ENCODE results near the gene ARL14EP.

The ARL14EP gene

GRCh38 chr11:30310623-30311022 lies 12.3 kb upstream of the ARL14EP start:
- Histone ChIP-seq H3K27me3 (ENCODE audit: insufficient read depth, low read length) (no peaks in the 10 kb centered on the region), H3K36me3 (ENCODE audit: insufficient read depth, low read depth, low read length) (no peaks in the 10 kb centered on the region), H3K9ac (ENCODE audit: low read depth, low read length) (no peak overlapping the region), H3K4me3 (ENCODE audit: low read length) (no peak overlapping the region), H3K9me3 (ENCODE audit: insufficient read depth, low read depth, low read length) (peaks cover 7% of the 10 kb centered on the region), H3K4me1 (ENCODE audit: insufficient read depth, low read length) (no peaks in the 10 kb centered on the region), H3K27ac (ENCODE audit: low read length) (no peak overlapping the region)

GRCh38 chr11:30311189-30311588 lies 11.7 kb upstream of the ARL14EP start:
- H3K9ac ChIP-seq (ENCODE audit: low read depth, low read length): no peak overlapping the region
- H3K27ac ChIP-seq (ENCODE audit: low read length): no peak overlapping the region
- no peaks in the 10 kb centered on the region for H3K27me3 ChIP-seq (ENCODE audit: insufficient read depth, low read length)
- H3K4me1 ChIP-seq (ENCODE audit: insufficient read depth, low read length): no peaks in the 10 kb centered on the region
- no peak overlapping the region for H3K4me3 ChIP-seq (ENCODE audit: low read length)
- H3K36me3 ChIP-seq (ENCODE audit: insufficient read depth, low read depth, low read length): no peaks in the 10 kb centered on the region
- H3K9me3 ChIP-seq (ENCODE audit: insufficient read depth, low read depth, low read length): peaks cover 7% of the 10 kb centered on the region

GRCh38 chr11:30312243-30312642 lies 10.7 kb upstream of the ARL14EP start:
- Histone ChIP-seq H3K9me3 (ENCODE audit: insufficient read depth, low read depth, low read length) (peaks cover 7% of the 10 kb centered on the region), H3K4me3 (ENCODE audit: low read length) (no peak overlapping the region), H3K4me1 (ENCODE audit: insufficient read depth, low read length) (no peaks in the 10 kb centered on the region), H3K36me3 (ENCODE audit: insufficient read depth, low read depth, low read length) (no peaks in the 10 kb centered on the region), H3K27me3 (ENCODE audit: insufficient read depth, low read length) (no peaks in the 10 kb centered on the region), H3K27ac (ENCODE audit: low read length) (no peak overlapping the region), H3K9ac (ENCODE audit: low read depth, low read length) (no peak overlapping the region)

- no peak overlapping the region for H3K27ac ChIP-seq (ENCODE audit: low read length)
- no peak overlapping the region for H3K4me3 ChIP-seq (ENCODE audit: low read length)
- no peaks in the 10 kb centered on the region for H3K4me1 ChIP-seq (ENCODE audit: insufficient read depth, low read length)
- H3K27me3 ChIP-seq (ENCODE audit: insufficient read depth, low read length): no peaks in the 10 kb centered on the region
- H3K36me3 ChIP-seq (ENCODE audit: insufficient read depth, low read depth, low read length): no peaks in the 10 kb centered on the region
- H3K9me3 ChIP-seq (ENCODE audit: insufficient read depth, low read depth, low read length): peaks cover 7% of the 10 kb centered on the region
- H3K9ac ChIP-seq (ENCODE audit: low read depth, low read length): no peak overlapping the region
Observed at GRCh38 chr11:30313580-30313979, 9.3 kb upstream of the ARL14EP start.

- no peak overlapping the region for H3K4me3 ChIP-seq (ENCODE audit: low read length)
- H3K4me1 ChIP-seq (ENCODE audit: insufficient read depth, low read length): no peaks in the 10 kb centered on the region
- H3K27me3 ChIP-seq (ENCODE audit: insufficient read depth, low read length): no peaks in the 10 kb centered on the region
- no peaks in the 10 kb centered on the region for H3K36me3 ChIP-seq (ENCODE audit: insufficient read depth, low read depth, low read length)
- H3K9me3 ChIP-seq (ENCODE audit: insufficient read depth, low read depth, low read length): peaks cover 7% of the 10 kb centered on the region
- no peak overlapping the region for H3K9ac ChIP-seq (ENCODE audit: low read depth, low read length)
- H3K27ac ChIP-seq (ENCODE audit: low read length): no peak overlapping the region
Observed at GRCh38 chr11:30314625-30315024, 8.3 kb upstream of the ARL14EP start.

- H3K9ac ChIP-seq (ENCODE audit: low read depth, low read length): no peak overlapping the region
- peaks cover 4% of the 10 kb centered on the region for H3K9me3 ChIP-seq (ENCODE audit: insufficient read depth, low read depth, low read length)
- H3K4me3 ChIP-seq (ENCODE audit: low read length): no peak overlapping the region
- H3K36me3 ChIP-seq (ENCODE audit: insufficient read depth, low read depth, low read length): no peaks in the 10 kb centered on the region
- no peak overlapping the region for H3K27ac ChIP-seq (ENCODE audit: low read length)
- H3K27me3 ChIP-seq (ENCODE audit: insufficient read depth, low read length): peaks cover 13% of the 10 kb centered on the region; the same call in 1 of the 2 replicates
- H3K4me1 ChIP-seq (ENCODE audit: insufficient read depth, low read length): no peaks in the 10 kb centered on the region
Observed at GRCh38 chr11:30316237-30316636, 6.7 kb upstream of the ARL14EP start.

GRCh38 chr11:30317030-30317429 lies 5.9 kb upstream of the ARL14EP start:
- no peak overlapping the region for H3K4me3 ChIP-seq (ENCODE audit: low read length)
- no peaks in the 10 kb centered on the region for H3K9me3 ChIP-seq (ENCODE audit: insufficient read depth, low read depth, low read length)
- no peak overlapping the region for H3K9ac ChIP-seq (ENCODE audit: low read depth, low read length)
- peaks cover 13% of the 10 kb centered on the region; the same call in 1 of the 2 replicates for H3K27me3 ChIP-seq (ENCODE audit: insufficient read depth, low read length)
- H3K27ac ChIP-seq (ENCODE audit: low read length): no peak overlapping the region
- peaks cover under 1% of the 10 kb centered on the region; the same call in 1 of the 2 replicates for H3K4me1 ChIP-seq (ENCODE audit: insufficient read depth, low read length)
- no peaks in the 10 kb centered on the region for H3K36me3 ChIP-seq (ENCODE audit: insufficient read depth, low read depth, low read length)

GRCh38 chr11:30321321-30321720 lies 1.6 kb upstream of the ARL14EP start:
- Histone ChIP-seq H3K9me3 (ENCODE audit: insufficient read depth, low read depth, low read length) (no peaks in the 10 kb centered on the region), H3K4me1 (ENCODE audit: insufficient read depth, low read length) (peaks cover 16% of the 10 kb centered on the region), H3K36me3 (ENCODE audit: insufficient read depth, low read depth, low read length) (peaks cover 2% of the 10 kb centered on the region; the same call in 1 of the 2 replicates), H3K27ac (ENCODE audit: low read length) (no peak overlapping the region), H3K4me3 (ENCODE audit: low read length) (no peak overlapping the region), H3K9ac (ENCODE audit: low read depth, low read length) (no peak overlapping the region), H3K27me3 (ENCODE audit: insufficient read depth, low read length) (peaks cover 13% of the 10 kb centered on the region; the same call in 1 of the 2 replicates)

- Histone ChIP-seq H3K36me3 (ENCODE audit: insufficient read depth, low read depth, low read length) (peaks cover 9% of the 10 kb centered on the region; the same call in 1 of the 2 replicates), H3K27ac (ENCODE audit: low read length) (no peak overlapping the region), H3K4me3 (ENCODE audit: low read length) (peak overlapping the region; percentile 94), H3K4me1 (ENCODE audit: insufficient read depth, low read length) (peaks cover 18% of the 10 kb centered on the region), H3K27me3 (ENCODE audit: insufficient read depth, low read length) (peaks cover 13% of the 10 kb centered on the region; the same call in 1 of the 2 replicates), H3K9me3 (ENCODE audit: insufficient read depth, low read depth, low read length) (no peaks in the 10 kb centered on the region), H3K9ac (ENCODE audit: low read depth, low read length) (peak overlapping the region; percentile 94)
Observed at GRCh38 chr11:30322191-30322590, 713 bp upstream of the ARL14EP start.

- peaks cover 18% of the 10 kb centered on the region for H3K4me1 ChIP-seq (ENCODE audit: insufficient read depth, low read length)
- H3K27ac ChIP-seq (ENCODE audit: low read length): no peak overlapping the region
- H3K36me3 ChIP-seq (ENCODE audit: insufficient read depth, low read depth, low read length): peaks cover 22% of the 10 kb centered on the region
Observed at GRCh38 chr11:30326114-30326778, 3.3 kb downstream of the ARL14EP start.

GRCh38 chr11:30326906-30327305 lies 4.0 kb downstream of the ARL14EP start:
- H3K4me3 ChIP-seq (ENCODE audit: low read length): no peak overlapping the region
- peaks cover 18% of the 10 kb centered on the region for H3K4me1 ChIP-seq (ENCODE audit: insufficient read depth, low read length)
- no peaks in the 10 kb centered on the region for H3K9me3 ChIP-seq (ENCODE audit: insufficient read depth, low read depth, low read length)
- no peaks in the 10 kb centered on the region for H3K27me3 ChIP-seq (ENCODE audit: insufficient read depth, low read length)
- peaks cover 29% of the 10 kb centered on the region for H3K36me3 ChIP-seq (ENCODE audit: insufficient read depth, low read depth, low read length)
- H3K9ac ChIP-seq (ENCODE audit: low read depth, low read length): no peak overlapping the region
- no peak overlapping the region for H3K27ac ChIP-seq (ENCODE audit: low read length)

More at GRCh38 chr11:30326114-30326778, 3.3 kb downstream of the ARL14EP start:
- no peaks in the 10 kb centered on the region for H3K27me3 ChIP-seq (ENCODE audit: insufficient read depth, low read length)
- H3K9ac ChIP-seq (ENCODE audit: low read depth, low read length): no peak overlapping the region
- no peak overlapping the region for H3K4me3 ChIP-seq (ENCODE audit: low read length)
- no peaks in the 10 kb centered on the region for H3K9me3 ChIP-seq (ENCODE audit: insufficient read depth, low read depth, low read length)

- no peak overlapping the region for H3K27ac ChIP-seq (ENCODE audit: low read length)
- H3K27me3 ChIP-seq (ENCODE audit: insufficient read depth, low read length): no peaks in the 10 kb centered on the region
- no peak overlapping the region for H3K4me3 ChIP-seq (ENCODE audit: low read length)
- peaks cover 11% of the 10 kb centered on the region for H3K4me1 ChIP-seq (ENCODE audit: insufficient read depth, low read length)
- H3K9me3 ChIP-seq (ENCODE audit: insufficient read depth, low read depth, low read length): no peaks in the 10 kb centered on the region
- no peak overlapping the region for H3K9ac ChIP-seq (ENCODE audit: low read depth, low read length)
- peaks cover 46% of the 10 kb centered on the region for H3K36me3 ChIP-seq (ENCODE audit: insufficient read depth, low read depth, low read length)
Observed at GRCh38 chr11:30328681-30329080, 5.8 kb downstream of the ARL14EP start.
